CD4-positive, alpha-beta T cell treated with Interleukin-15 for 1 hour (primary cell): ENCODE data around the gene ARMC7.
A peak's percentile ranks its signal among the peaks of the same experiment; 100 is the strongest.
"Not testable (repeated sequence)": the region's sequence is repeated elsewhere in the genome, so short reads cannot be mapped to it uniquely, and the experiment has no call there.

Experiments used
- DNase-seq: peaks from one replicate; pipeline ENCODE4 v3.0.0-alpha.2; 2020

The ARMC7 gene

GRCh38 chr17:75130632-75131277 is 21.0 kb downstream of the ARMC7 start:
- no peak for DNase-seq

DNA sequence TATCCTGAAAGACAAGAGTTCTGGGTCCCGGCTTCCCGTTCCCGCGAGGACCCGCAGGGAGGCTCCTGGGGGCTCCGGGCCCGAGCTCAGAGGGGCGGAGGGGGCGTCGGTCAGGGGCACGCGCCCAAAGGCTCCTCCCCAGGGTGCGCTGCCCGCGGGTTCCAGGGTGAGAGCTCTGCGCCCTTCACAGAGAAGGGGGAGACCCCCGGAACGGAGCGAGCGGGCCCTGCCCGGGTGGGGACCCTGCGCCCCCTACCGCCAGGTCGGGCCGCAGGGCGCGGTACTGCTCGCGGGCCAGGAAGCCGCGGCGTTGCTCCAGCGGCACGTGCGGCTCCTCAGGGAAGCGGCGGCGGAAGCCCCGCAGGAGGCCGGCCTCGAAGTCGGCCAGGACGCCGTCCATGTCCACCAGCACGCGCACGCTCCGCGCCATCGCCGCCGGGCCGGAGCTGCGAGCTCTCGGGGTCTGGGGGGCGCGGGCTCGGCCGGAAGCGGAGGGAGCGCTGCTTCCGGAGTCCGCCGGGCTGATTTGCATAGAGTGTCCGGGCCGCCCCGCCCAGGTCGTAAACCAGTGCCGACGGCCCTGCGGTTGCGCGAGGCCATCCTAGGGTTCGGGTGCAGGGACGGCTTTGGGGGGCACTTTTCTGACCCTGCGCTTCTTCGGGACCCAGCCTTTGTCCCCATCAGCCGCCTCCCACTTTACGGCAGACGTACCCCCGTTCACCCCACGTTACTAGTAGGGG is 21.7 kb downstream of the ARMC7 start, which contains the start of gene NT5C:
Gene NT5C, minus strand, starts transcription at position 465 of the 740 bp plus-strand sequence. Its CDS starts 35 bp downstream, at position 430.
- DNase-seq: peak; percentile 57

DNA sequence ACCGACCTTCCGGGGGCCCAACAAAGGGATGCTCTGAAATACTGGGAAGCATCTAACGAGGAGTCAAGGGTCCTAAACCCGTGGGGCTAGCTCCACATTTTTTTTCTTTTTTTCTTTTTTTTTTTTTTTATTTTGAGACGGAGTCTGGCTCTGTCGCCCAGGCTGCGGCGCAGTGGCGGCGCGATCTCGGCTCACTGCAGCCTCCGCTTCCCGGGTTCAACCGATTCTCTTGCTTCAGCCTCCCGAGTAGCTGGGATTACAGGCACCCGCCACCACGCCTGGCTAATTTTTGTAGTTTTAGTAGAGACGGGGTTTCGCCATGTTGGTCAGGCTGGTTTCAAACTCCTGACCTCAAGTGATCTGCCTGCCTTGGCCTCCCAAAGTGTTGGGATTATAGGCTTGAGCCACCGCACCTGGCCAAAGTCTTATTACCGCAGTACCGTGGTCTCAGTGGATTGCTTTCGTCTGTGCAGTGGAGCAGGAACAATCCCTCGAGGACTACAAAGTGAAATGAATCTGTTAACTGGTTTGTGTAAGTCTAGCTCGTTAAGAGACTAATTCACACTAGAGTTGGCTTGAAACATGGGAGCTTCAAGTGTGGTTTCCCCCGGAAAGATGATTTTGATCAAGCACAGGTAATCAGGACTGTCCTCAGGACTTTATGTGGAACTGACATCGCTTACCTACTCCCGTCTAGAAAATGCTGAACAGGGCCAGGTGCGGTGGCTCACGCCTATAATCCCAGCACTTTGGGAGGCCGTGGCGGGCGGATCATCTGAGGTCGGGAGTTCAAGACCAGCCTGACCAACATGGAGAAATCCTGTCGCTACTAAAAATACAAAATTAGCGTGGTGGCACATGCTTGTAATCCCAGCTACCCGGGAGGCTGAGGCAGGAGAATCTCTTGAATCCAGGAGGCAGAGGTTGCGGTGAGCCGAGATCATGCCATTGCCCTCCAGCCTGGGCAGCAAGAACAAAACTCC is 22.5 kb downstream of the ARMC7 start:
- DNase-seq: not testable (repeated sequence)

GRCh38 chr17:75133001-75133400 is 23.2 kb downstream of the ARMC7 start:
- DNase-seq: no peak

- DNase-seq: not testable (repeated sequence)
Measured at GRCh38 chr17:75133607-75134347, 24.0 kb downstream of the ARMC7 start.

DNA sequence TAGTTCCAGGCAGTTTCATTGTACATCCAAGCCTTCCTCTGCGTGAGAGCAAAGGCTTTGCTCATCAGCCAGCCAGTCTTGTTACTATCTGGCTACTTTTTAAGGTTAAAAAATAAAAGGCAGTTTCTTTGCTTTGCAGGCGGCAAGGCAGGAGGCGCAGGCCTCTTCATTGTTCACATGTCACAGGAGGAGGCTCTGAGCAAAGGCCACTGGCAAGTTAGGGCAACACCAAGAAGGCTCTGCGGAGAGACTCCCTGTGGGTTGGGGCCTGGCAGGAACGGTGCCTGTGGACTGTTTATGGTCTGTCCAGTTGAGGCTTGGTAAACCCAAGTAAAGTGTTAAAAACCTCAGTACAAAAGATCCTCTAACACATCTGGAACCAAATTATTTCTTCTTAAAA is 25.7 kb downstream of the ARMC7 start:
- DNase-seq: no peak

GRCh38 chr17:75135946-75136345 is 26.2 kb downstream of the ARMC7 start:
- DNase-seq: no peak

DNA sequence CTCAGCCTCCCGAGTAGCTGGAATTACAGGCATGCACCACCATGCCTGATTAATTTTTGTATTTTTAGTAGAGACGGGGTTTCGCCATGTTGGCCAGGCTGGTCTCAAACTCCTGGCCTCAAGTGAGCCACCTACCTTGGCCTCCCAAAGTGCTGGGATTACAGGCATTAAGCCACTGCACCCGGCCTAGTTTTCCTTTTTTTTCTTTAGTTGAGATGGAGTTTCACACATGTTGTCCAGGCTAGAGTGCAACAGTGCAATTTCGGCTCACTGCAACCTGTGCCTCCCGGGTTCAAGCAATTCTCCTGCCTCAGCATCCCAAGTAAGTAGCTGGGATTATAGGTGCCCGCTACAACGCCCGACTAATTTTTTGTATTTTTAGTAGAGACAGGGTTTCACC is 28.0 kb downstream of the ARMC7 start:
- not testable (repeated sequence) for DNase-seq

- no peak for DNase-seq
Measured at GRCh38 chr17:75138519-75138918, 28.8 kb downstream of the ARMC7 start.

- DNase-seq: no peak
Measured at GRCh38 chr17:75142236-75142971, 32.6 kb downstream of the ARMC7 start.

DNA sequence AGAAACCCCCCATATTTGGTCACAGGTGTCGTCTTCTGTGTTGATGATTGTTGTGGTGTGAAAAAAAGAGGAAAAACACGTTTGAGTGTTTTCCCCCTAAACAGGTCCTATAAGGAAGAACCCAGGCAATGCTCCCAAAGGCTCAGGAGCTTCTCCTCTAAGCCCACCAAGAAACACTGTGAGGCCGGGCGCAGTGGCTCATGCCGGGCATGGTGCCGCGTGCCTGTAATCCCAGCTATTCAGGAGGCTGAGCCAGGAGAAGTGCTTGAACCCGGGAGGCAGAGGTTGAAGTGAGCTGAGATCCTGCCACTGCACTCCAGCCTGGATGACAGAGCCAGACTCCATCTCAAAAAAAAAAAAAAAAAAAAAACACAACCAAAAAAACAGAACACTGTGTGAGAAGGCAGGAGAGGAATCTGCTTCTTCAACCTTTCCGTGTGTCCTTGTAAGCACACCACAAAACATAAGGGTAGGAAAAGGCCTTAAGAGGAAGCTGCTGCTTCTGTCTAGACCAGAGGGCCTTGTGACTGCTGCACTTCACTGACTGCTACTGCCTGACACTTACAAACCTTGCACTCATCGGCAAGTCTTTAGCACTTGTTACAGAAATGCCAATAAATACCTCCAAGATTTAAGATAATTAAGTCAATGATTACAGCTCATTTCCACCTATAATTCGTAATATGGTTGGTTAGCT is 35.2 kb downstream of the ARMC7 start:
- no peak for DNase-seq

DNA sequence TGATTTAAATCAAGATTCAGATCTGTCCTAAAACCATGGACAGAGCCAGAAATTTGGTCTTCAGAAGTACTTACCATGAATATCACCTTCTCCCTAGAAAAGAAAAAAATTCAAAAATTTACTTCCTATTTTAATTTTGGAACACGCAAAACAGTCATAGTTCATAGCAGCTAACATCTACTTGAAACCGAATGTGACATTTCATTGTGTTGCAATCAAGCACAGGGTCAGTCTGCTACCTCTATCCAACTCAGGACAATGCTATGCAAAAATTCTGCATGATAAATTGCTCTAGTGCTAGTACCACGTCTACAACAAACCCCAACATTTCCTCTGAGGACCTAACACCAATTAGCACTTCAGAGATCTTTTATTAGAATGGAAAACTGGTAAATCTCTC is 36.8 kb downstream of the ARMC7 start:
- DNase-seq: no peak

DNA sequence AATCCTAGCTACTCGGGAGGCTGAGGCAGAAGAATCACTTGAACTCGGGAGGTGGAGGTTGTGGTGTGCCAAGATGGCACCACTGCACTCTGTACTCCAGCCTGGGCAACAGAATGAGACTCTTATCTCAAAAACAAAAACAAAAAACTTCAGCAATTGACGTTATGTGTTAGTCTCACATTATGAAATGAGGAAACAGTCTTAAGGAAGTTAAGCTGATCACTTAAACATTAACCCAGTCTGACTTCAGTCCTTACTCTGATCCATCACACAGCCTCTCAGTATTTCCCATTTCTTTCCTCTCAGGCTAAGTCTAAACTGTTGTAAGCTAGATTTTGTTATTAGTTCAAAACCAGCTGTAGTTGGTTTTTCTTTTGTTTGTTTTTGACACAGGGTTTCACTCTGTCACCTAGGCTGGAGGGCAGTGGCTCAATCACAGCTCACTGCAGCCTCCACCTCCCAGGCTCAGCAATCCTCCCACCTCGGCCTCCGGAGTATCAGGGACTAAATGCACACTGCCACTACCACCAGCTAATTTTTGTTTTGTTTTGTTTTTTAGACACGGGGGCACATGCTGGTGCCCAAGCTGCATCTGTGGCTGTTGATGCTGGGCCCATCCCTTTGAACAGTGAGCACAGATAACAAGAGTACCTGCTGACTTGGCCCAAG is 38.2 kb downstream of the ARMC7 start:
- DNase-seq: no peak

DNA sequence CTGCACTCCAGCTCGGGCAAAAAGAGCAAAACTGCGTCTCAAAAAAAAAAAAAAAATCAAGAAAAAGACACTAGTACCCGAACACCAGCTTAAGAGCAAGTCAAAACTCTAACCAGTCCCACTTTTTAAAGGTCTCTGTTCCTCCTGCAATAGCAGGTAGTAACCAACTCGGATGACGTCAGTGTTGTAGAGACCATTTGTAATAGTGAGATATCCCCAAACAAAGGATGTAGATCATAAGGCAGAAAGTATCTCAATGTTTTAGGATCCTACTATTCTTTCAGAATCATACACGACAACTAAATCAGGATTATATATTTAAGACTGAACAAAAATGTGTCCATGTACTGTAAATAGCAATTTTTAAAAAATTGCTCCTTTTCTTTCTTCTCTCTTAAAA is 42.2 kb downstream of the ARMC7 start:
- no peak for DNase-seq

DNA sequence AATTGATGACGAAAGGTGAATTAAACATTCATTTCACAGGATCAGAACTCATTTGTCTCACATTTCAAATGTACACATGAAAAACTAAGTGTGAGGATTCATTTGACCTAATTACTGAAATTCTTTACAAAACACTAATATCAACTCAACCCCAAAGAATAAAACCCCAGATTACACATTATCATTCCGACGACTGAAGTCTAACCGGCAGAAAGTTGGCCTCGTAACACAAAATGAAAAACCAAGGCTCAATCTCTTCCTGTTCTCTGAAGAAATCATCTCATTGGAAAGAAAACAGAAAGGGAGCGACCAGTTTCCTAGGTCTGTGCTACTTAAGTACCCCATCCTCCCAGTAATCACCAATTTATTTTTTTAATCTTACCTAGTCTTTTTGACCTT is 42.8 kb downstream of the ARMC7 start:
- no peak for DNase-seq

DNA sequence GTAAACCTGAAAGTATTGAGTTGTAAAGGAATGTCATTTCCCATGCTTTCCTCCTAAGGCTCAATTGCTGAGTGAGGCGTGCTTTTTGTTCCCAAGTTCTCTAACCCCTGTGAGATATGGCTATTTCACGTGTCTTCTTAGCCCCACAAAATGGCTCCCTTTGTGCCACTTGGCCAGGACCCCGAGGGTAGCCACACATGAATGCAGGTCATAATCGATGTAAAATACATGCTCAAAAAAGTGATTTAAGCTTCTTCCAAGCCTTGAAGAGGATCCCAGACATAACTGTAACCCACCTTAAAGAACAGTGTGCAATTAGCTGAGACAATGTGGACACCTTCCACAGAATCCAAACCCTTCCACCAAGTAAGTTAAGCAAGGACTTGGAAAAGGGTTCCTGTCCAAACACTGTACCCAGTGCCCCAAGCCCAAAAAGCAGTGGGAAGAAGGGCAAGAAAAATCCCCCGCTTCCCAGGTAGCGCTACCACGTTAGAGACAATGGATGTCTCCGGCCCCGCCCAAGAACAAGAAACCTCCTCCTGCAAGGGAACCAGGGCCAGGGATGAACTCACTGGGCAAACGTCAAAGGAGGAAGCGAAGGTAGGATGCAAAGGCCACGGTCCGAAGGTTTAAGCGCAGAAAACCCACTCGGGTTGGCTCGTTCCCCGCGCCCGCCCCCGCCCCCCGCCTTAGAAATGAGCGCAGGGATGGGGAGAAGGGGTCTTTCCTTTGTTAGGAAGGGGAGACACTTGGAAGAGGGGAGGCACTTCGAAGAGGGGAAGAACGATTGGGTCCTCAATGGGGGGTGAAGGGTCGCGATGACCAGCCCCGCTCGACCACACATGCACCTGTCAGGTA is 43.4 kb downstream of the ARMC7 start:
- DNase-seq: no peak

- DNase-seq: no peak
Measured at GRCh38 chr17:75153780-75154194, 44.0 kb downstream of the ARMC7 start.

DNA sequence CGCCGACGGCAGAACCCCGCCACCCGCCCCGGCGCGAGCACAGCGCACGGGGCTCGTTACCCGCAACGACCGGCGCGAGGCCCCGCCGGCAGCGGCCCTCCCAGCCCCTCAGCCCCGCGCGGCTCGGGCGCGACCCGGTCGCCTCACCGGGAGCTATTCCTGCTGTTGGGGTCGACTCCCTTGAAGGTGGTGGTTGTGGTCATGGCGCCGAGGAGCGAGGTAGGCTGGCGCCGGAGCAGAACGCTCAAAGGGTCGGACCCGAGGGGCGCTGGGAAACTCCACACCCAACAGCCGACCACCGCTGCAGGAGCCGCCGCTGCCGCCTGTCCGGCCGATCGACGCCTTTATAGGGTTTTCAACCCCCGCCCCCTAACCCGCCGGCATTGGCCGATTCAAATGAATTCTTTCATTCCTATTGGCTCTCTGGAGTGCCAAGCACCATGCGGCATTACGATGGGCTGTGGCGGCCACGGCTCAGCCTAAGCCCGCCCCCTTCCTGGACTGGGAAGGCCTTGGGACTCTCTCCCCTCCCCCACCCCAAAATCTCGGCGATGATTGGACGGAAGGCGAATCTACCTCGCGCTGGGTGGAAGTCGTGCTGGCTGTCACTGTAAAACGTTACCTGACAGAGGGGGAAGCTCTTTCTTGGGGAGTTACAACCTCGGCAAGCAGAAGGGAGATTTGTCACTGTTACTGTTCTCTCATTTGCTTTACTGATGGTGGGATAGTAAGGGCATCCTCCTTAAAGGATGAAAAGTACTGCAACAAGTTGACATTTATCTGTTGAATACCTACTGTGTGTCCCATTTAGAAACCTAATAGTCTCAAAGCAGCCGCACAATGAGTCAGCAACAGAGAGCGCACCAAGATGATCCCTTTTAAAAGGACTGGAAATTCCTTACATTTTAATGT is 44.7 kb downstream of the ARMC7 start, which contains the start of gene JPT1:
Gene JPT1, minus strand, starts transcription at position 318 of the 912 bp plus-strand sequence. Its CDS starts 115 bp downstream, at position 203.
- DNase-seq: peak; percentile 99
